Loucy (cell line): Measurements from ENCODE around the gene KLF18.

Experiments
- CTCF ChIP-seq: fragments of 200-600 bp; sonication (generic); conservative IDR thresholded peaks from 2 replicates; pipeline ENCODE4 v1.5.1; 2014; ENCODE audit warnings: mild to moderate bottlenecking, antibody characterized with exemption, low read length
- EZH2phosphoT487 ChIP-seq: fragments of 200-600 bp; IDR thresholded peaks from 2 replicates; pipeline ENCODE4 v1.6.1; 2018; ENCODE audit warnings: antibody characterized with exemption, mild to moderate bottlenecking, moderate library complexity, borderline replicate concordance

- TF ChIP-seq CTCF (no peak), EZH2phosphoT487 (no peak)
These were observed 11.3 kb upstream of the KLF18 start for GRCh38 chr1:44152692-44153091.
